GM21786 (cell line): ENCODE measurements around the gene ATG10.
"Not testable (repeated sequence)": the region's sequence is repeated elsewhere in the genome, so short reads cannot be mapped to it uniquely, and the experiment has no call there.

Source experiments
- ATAC-seq: cut with Tn5 transposase; IDR thresholded peaks from one replicate; pipeline ENCODE4 v1.9.1; 2021; ENCODE audit not compliant: unreplicated experiment

ATG10 gene

GRCh38 chr5:82273426-82273825 is 301.6 kb downstream of the ATG10 start:
- not testable (repeated sequence) for ATAC-seq

GRCh38 chr5:82274343-82275211 is 302.8 kb downstream of the ATG10 start:
- no peak for ATAC-seq

- ATAC-seq: no peak
These were observed 303.4 kb downstream of the ATG10 start for GRCh38 chr5:82275216-82275664.

GRCh38 chr5:82276800-82277612 is 305.2 kb downstream of the ATG10 start:
- ATAC-seq: no peak

- no peak for ATAC-seq
These were observed 305.8 kb downstream of the ATG10 start for GRCh38 chr5:82277613-82277986.

- ATAC-seq: peak; percentile 92
These were observed 306.3 kb downstream of the ATG10 start, which contains the start of gene RPS23 for GRCh38 chr5:82277987-82278710. TSS of gene RPS23 (minus strand) at chr5:82278354. CDS start at chr5:82278323, 31 bp downstream.

- ATAC-seq: no peak
These were observed 307.0 kb downstream of the ATG10 start for GRCh38 chr5:82278711-82279370.

GRCh38 chr5:82283893-82284292 is 312.1 kb downstream of the ATG10 start:
- no peak for ATAC-seq

- no peak for ATAC-seq
These were observed 313.4 kb downstream of the ATG10 start for GRCh38 chr5:82285206-82285605.

GRCh38 chr5:82287625-82288024 is 315.8 kb downstream of the ATG10 start:
- ATAC-seq: no peak

GRCh38 chr5:82290005-82290404 is 318.2 kb downstream of the ATG10 start:
- no peak for ATAC-seq

GRCh38 chr5:82290908-82291307 is 319.1 kb downstream of the ATG10 start:
- ATAC-seq: no peak

GRCh38 chr5:82291420-82291819 is 319.6 kb downstream of the ATG10 start:
- ATAC-seq: no peak

GRCh38 chr5:82295144-82295543 is 323.3 kb downstream of the ATG10 start:
- no peak for ATAC-seq

- no peak for ATAC-seq
These were observed 324.2 kb downstream of the ATG10 start for GRCh38 chr5:82295959-82296531.

GRCh38 chr5:82296929-82297328 is 325.1 kb downstream of the ATG10 start:
- ATAC-seq: no peak

GRCh38 chr5:82297711-82298110 is 325.9 kb downstream of the ATG10 start:
- ATAC-seq: no peak

- ATAC-seq: no peak
These were observed 326.8 kb downstream of the ATG10 start for GRCh38 chr5:82298668-82299067.

- no peak for ATAC-seq
These were observed 329.4 kb downstream of the ATG10 start for GRCh38 chr5:82301190-82301589.
